ENCODE measurements around the gene EHMT1. TPM values are rescaled to one million over a fixed set of nuclear protein-coding genes. Genes with fewer than 3 reads are reported as not detected.
A peak's percentile ranks its signal among the peaks of the same experiment; 100 is the strongest.

Gene EHMT1
- polyA plus RNA-seq, 1 donor: 78.7 TPM

GRCh38 chr9:137739371-137740309, 120.8 kb downstream of the EHMT1 start:
- no peak for DNase-seq

GRCh38 chr9:137740312-137740711, 121.5 kb downstream of the EHMT1 start:
- peak; percentile 31 for DNase-seq

GRCh38 chr9:137741330-137741729, 122.5 kb downstream of the EHMT1 start:
- no peak for DNase-seq

GRCh38 chr9:137742698-137743097, 123.9 kb downstream of the EHMT1 start:
- no peak for DNase-seq

- DNase-seq: no peak
Observed at GRCh38 chr9:137743695-137744094, 124.9 kb downstream of the EHMT1 start.

GRCh38 chr9:137744632-137745183, 125.9 kb downstream of the EHMT1 start:
- DNase-seq: no peak

- no peak for DNase-seq
Observed at GRCh38 chr9:137745541-137745991, 126.8 kb downstream of the EHMT1 start.

GRCh38 chr9:137748311-137748710, 129.5 kb downstream of the EHMT1 start:
- no peak for DNase-seq

- no peak for DNase-seq
Observed at GRCh38 chr9:137748741-137749140, 129.9 kb downstream of the EHMT1 start.

GRCh38 chr9:137749511-137749910, 130.7 kb downstream of the EHMT1 start:
- DNase-seq: no peak

GRCh38 chr9:137750007-137750406, 131.2 kb downstream of the EHMT1 start:
- no peak for DNase-seq

- DNase-seq: no peak
Observed at GRCh38 chr9:137750566-137750965, 131.8 kb downstream of the EHMT1 start.

- DNase-seq: no peak
Observed at GRCh38 chr9:137751616-137752015, 132.8 kb downstream of the EHMT1 start.

GRCh38 chr9:137752426-137752825, 133.6 kb downstream of the EHMT1 start:
- DNase-seq: no peak

- DNase-seq: no peak
Observed at GRCh38 chr9:137753192-137753765, 134.5 kb downstream of the EHMT1 start.

GRCh38 chr9:137755261-137755927, 136.6 kb downstream of the EHMT1 start:
- DNase-seq: no peak

- DNase-seq: no peak
Observed at GRCh38 chr9:137756045-137756744, 137.4 kb downstream of the EHMT1 start.

GRCh38 chr9:137757139-137757538, 138.3 kb downstream of the EHMT1 start:
- no peak for DNase-seq

- DNase-seq: no peak
Observed at GRCh38 chr9:137757613-137758029, 138.8 kb downstream of the EHMT1 start.

GRCh38 chr9:137758067-137758466, 139.3 kb downstream of the EHMT1 start:
- DNase-seq: no peak

- DNase-seq: no peak
Observed at GRCh38 chr9:137759117-137759516, 140.3 kb downstream of the EHMT1 start.
